Measurements from ENCODE around the gene SLU7. TPM values are rescaled to one million over a fixed set of nuclear protein-coding genes. Genes with fewer than 3 reads are reported as not detected.

SLU7 gene
- total and polyA plus RNA-seq, 9 of the 15 experiments (the other 6 are each of a cell fraction or from before 2014, with no cell fraction given) = 42.1 to 65.7 (median 54.8) TPM

GRCh38 chr5:160421625-160422258 lies 2.9 kb upstream of the SLU7 start, which contains the start of gene PTTG1 (continued):
- TF ChIP-seq BCLAF1 (IDR thresholded peaks at IDR 0.05; ENCODE audit: borderline replicate concordance in 1 of 2, control insufficient read depth in 1 of 2, low read depth in 2 of 2, low read length in 1 of 2) (no peak), GABPB1 (CRISPR knock-in tag; IDR thresholded peaks at IDR 0.05) (peak; percentile 58), ZNF77 (CRISPR knock-in tag; IDR thresholded peaks at IDR 0.05) (no peak), SMARCE1 (IDR thresholded peaks at IDR 0.05) (peak; percentile 40; the same call in 1 of the 2 replicates), ATF7 (IDR thresholded peaks at IDR 0.05) (0 out of 2 replicates have a peak, but pooled peaks have one; percentile 23), TSHZ1 (CRISPR knock-in tag; IDR thresholded peaks at IDR 0.05) (no peak), MYC (IDR thresholded peaks at IDR 0.05; ENCODE audit: low read depth, low read length) (peak; percentile 77), MYC (CRISPR knock-in tag; IDR thresholded peaks at IDR 0.05; ENCODE audit: borderline replicate concordance, low read depth) (no peak), TAF9B (IDR thresholded peaks at IDR 0.05; ENCODE audit: partially characterized antibody) (peak; percentile 81), BHLHE40 (IDR thresholded peaks at IDR 0.05; ENCODE audit: low read length) (peak; percentile 73), BCOR (IDR thresholded peaks at IDR 0.05) (0 out of 2 replicates have a peak, but pooled peaks have one; percentile 20), LARP7 (IDR thresholded peaks at IDR 0.05) (no peak), KLF13 (tag; IDR thresholded peaks at IDR 0.05; ENCODE audit: borderline replicate concordance, low read depth) (no peak), SIN3A (IDR thresholded peaks at IDR 0.05; ENCODE audit: borderline replicate concordance in 2 of 2, control insufficient read depth in 1 of 2, low read depth in 2 of 2, low read length in 2 of 2) (peak in 1 of 2 experiments; percentile 63; a peak in 1 of 4 replicates), SUPT5H (IDR thresholded peaks at IDR 0.05) (peak; percentile 94), SAP30 (IDR thresholded peaks at IDR 0.05; ENCODE audit: borderline replicate concordance, insufficient read depth, low read depth, low read length, poor library complexity, severe bottlenecking) (peak; percentile 59), ARID1B (IDR thresholded peaks at IDR 0.05) (peak; percentile 31; the same call in 1 of the 2 replicates), NFRKB (IDR thresholded peaks at IDR 0.05; ENCODE audit: low read depth) (peak; percentile 43; the same call in 1 of the 2 replicates), HMBOX1 (IDR thresholded peaks at IDR 0.05) (peak; percentile 52; the same call in 1 of the 2 replicates), PHF8 (IDR thresholded peaks at IDR 0.05; ENCODE audit: borderline replicate concordance, low read length) (peak; percentile 71; the same call in 1 of the 2 replicates), ZNF3 (CRISPR knock-in tag; IDR thresholded peaks at IDR 0.05) (no peak), TRIM24 (IDR thresholded peaks at IDR 0.05) (no peak; a peak in 1 of 4 replicates)
